ENCODE data around the gene LRRC25.
"Not testable (repeated sequence)": the region's sequence is repeated elsewhere in the genome, so short reads cannot be mapped to it uniquely, and the experiment has no call there.

Gene LRRC25

DNA sequence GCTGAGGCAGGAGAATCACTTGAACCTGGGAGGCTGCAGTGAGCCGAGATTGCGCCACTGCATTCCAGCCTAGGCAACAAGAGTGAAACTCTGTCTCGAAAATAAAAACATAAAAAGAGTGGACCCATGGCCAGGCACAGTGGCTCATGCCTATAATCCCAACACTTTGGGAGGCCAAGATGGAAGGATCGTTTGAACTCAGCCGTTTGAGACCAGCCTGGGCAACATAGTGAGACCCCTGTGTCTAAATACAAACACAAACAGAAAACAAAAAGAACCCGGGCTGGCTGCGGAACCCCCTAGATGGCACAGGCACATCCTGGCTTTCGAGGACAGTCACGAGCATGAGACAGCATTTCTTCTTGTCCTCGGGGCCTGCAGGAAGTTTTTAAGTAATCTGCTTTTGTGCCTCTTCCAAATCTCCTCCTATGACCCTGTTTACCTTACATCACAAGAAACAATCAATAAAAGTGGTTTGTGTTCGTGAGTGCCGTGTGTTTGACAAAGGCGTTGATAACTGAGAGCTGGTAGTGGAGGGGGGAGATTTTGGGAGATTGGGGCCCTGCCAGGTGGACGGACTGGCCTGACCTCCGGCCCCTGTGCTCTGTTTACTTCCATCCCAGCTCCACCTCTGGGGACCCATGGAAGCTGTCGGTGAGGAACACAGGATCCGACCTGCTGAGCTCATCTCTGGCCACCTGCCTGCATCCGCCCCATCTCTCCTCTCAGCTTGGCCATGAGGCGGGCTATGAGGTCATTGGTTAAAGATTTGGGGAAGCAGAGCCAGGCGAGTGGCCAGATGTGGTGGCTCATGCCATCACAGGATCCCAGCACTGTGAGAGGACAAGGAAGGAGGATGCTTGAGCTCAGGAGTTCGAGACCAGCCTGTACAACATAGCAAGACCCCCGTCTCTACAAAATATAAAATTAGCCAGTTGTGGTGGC is 17.3 kb downstream of the LRRC25 start:
- Histone ChIP-seq H3K4me3 (ENCODE audit: insufficient read depth, low read depth, low read length, poor library complexity, severe bottlenecking) (no peak overlapping the region), H3K4me1 (ENCODE audit: control insufficient read depth, insufficient read depth, low read length, poor library complexity, severe bottlenecking) (no peaks in the 10 kb centered on the region), H3K36me3 (ENCODE audit: control insufficient read depth, insufficient read depth, low read length) (no peaks in the 10 kb centered on the region), H3K27ac (ENCODE audit: insufficient read depth, low read length, poor library complexity, severe bottlenecking) (no peak overlapping the region), H3K27me3 (replicated peaks; ENCODE audit: control insufficient read depth, insufficient read depth, low read length, poor library complexity, severe bottlenecking) (no peaks in the 10 kb centered on the region), H3K9me3 (ENCODE audit: control insufficient read depth, low read length) (no peaks in the 10 kb centered on the region)
- DNase-seq: no peak

- Histone ChIP-seq H3K36me3 (ENCODE audit: control insufficient read depth, insufficient read depth, low read length) (no peaks in the 10 kb centered on the region), H3K9me3 (ENCODE audit: control insufficient read depth, low read length) (no peaks in the 10 kb centered on the region), H3K4me3 (ENCODE audit: insufficient read depth, low read depth, low read length, poor library complexity, severe bottlenecking) (no peak overlapping the region), H3K27ac (ENCODE audit: insufficient read depth, low read length, poor library complexity, severe bottlenecking) (no peak overlapping the region), H3K4me1 (ENCODE audit: control insufficient read depth, insufficient read depth, low read length, poor library complexity, severe bottlenecking) (no peaks in the 10 kb centered on the region), H3K27me3 (replicated peaks; ENCODE audit: control insufficient read depth, insufficient read depth, low read length, poor library complexity, severe bottlenecking) (no peaks in the 10 kb centered on the region)
- no peak for DNase-seq
Measured at GRCh38 chr19:18377026-18377425, 20.4 kb downstream of the LRRC25 start.

GRCh38 chr19:18373892-18374629 is 23.4 kb downstream of the LRRC25 start:
- peak in 1 of 3 donors; percentile 5 for DNase-seq
- no peak overlapping the region for H3K27ac ChIP-seq (ENCODE audit: insufficient read depth, low read length, poor library complexity, severe bottlenecking)
- H3K27me3 ChIP-seq (replicated peaks; ENCODE audit: control insufficient read depth, insufficient read depth, low read length, poor library complexity, severe bottlenecking): no peaks in the 10 kb centered on the region
- no peaks in the 10 kb centered on the region for H3K36me3 ChIP-seq (ENCODE audit: control insufficient read depth, insufficient read depth, low read length)
- H3K9me3 ChIP-seq (ENCODE audit: control insufficient read depth, low read length): no peaks in the 10 kb centered on the region
- H3K4me1 ChIP-seq (ENCODE audit: control insufficient read depth, insufficient read depth, low read length, poor library complexity, severe bottlenecking): no peaks in the 10 kb centered on the region
- H3K4me3 ChIP-seq (ENCODE audit: insufficient read depth, low read depth, low read length, poor library complexity, severe bottlenecking): no peak overlapping the region

- H3K4me1 ChIP-seq (ENCODE audit: control insufficient read depth, insufficient read depth, low read length, poor library complexity, severe bottlenecking): no peaks in the 10 kb centered on the region
- no peaks in the 10 kb centered on the region for H3K9me3 ChIP-seq (ENCODE audit: control insufficient read depth, low read length)
- no peak overlapping the region for H3K4me3 ChIP-seq (ENCODE audit: insufficient read depth, low read depth, low read length, poor library complexity, severe bottlenecking)
- no peaks in the 10 kb centered on the region for H3K36me3 ChIP-seq (ENCODE audit: control insufficient read depth, insufficient read depth, low read length)
- no peaks in the 10 kb centered on the region for H3K27me3 ChIP-seq (replicated peaks; ENCODE audit: control insufficient read depth, insufficient read depth, low read length, poor library complexity, severe bottlenecking)
- no peak overlapping the region for H3K27ac ChIP-seq (ENCODE audit: insufficient read depth, low read length, poor library complexity, severe bottlenecking)
- DNase-seq: no peak
Measured at GRCh38 chr19:18373407-18373891, 24.0 kb downstream of the LRRC25 start.

DNA sequence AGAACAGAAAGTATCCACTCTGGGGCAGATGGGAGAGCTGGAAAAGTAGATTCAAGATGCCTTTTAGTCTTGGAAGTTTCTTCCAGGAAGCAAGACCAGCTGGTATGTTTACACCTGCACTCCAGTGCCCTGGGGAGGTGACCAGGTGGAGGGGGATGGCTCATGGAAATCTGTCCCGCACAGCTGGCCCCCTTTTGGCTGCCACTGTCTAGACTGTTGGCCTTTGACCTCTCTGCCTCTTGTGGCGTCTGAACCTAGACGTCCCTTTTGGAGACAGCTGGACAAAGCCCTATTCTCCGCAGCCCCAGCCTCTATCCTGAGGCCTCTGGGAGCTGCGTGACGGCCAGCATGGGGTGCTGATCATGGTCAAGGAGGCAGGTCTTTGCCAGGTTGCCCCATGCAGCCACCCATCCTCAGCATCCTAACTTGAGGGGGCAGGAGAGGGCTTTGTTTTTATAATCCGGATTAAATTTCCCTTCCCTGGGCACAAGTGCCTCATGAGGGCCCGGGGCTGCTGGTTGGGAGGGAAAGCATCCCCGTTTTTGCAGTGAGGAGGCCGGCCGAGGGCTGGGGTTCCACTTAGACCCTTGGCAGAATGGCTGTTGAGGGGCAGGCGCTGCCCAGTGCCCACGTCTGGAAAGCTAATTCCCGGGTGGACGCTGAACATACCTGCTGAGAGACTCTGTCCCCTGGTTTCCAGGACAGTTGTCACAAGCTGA is 28.8 kb downstream of the LRRC25 start:
- Histone ChIP-seq H3K27ac (ENCODE audit: insufficient read depth, low read length, poor library complexity, severe bottlenecking) (no peak overlapping the region), H3K4me1 (ENCODE audit: control insufficient read depth, insufficient read depth, low read length, poor library complexity, severe bottlenecking) (no peaks in the 10 kb centered on the region), H3K9me3 (ENCODE audit: control insufficient read depth, low read length) (no peaks in the 10 kb centered on the region), H3K36me3 (ENCODE audit: control insufficient read depth, insufficient read depth, low read length) (peaks cover 4% of the 10 kb centered on the region), H3K27me3 (replicated peaks; ENCODE audit: control insufficient read depth, insufficient read depth, low read length, poor library complexity, severe bottlenecking) (no peaks in the 10 kb centered on the region), H3K4me3 (ENCODE audit: insufficient read depth, low read depth, low read length, poor library complexity, severe bottlenecking) (no peak overlapping the region)
- no peak for DNase-seq

DNA sequence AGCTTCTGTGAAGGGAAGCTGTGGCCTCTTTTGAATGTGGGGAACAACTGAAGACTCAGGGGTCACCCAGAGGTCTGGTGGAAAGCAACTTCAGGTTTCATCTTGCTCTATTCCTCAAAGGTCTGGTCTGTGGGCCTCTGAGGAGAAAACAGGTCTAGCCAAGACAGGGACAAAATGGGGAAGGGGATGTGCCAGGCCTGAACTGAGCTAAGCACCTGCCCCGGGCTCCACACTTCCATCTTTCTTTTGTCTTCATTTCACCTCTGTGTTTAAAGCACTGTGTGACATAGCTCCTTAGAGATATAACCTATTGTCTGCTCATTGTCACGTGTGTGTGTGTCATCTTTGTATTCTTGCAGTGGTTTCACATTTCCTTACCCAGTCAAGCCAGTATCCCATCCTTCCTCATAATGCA is 31.4 kb downstream of the LRRC25 start:
- H3K4me3 ChIP-seq (ENCODE audit: insufficient read depth, low read depth, low read length, poor library complexity, severe bottlenecking): no peak overlapping the region
- H3K27ac ChIP-seq (ENCODE audit: insufficient read depth, low read length, poor library complexity, severe bottlenecking): no peak overlapping the region
- no peaks in the 10 kb centered on the region for H3K27me3 ChIP-seq (replicated peaks; ENCODE audit: control insufficient read depth, insufficient read depth, low read length, poor library complexity, severe bottlenecking)
- DNase-seq: no peak
- H3K4me1 ChIP-seq (ENCODE audit: control insufficient read depth, insufficient read depth, low read length, poor library complexity, severe bottlenecking): no peaks in the 10 kb centered on the region
- no peaks in the 10 kb centered on the region for H3K9me3 ChIP-seq (ENCODE audit: control insufficient read depth, low read length)
- H3K36me3 ChIP-seq (ENCODE audit: control insufficient read depth, insufficient read depth, low read length): peaks cover 15% of the 10 kb centered on the region

- DNase-seq: no peak
- no peak overlapping the region for H3K27ac ChIP-seq (ENCODE audit: insufficient read depth, low read length, poor library complexity, severe bottlenecking)
- peaks cover 16% of the 10 kb centered on the region for H3K36me3 ChIP-seq (ENCODE audit: control insufficient read depth, insufficient read depth, low read length)
- no peaks in the 10 kb centered on the region for H3K9me3 ChIP-seq (ENCODE audit: control insufficient read depth, low read length)
- no peaks in the 10 kb centered on the region for H3K27me3 ChIP-seq (replicated peaks; ENCODE audit: control insufficient read depth, insufficient read depth, low read length, poor library complexity, severe bottlenecking)
- no peak overlapping the region for H3K4me3 ChIP-seq (ENCODE audit: insufficient read depth, low read depth, low read length, poor library complexity, severe bottlenecking)
- no peaks in the 10 kb centered on the region for H3K4me1 ChIP-seq (ENCODE audit: control insufficient read depth, insufficient read depth, low read length, poor library complexity, severe bottlenecking)
Measured at GRCh38 chr19:18364826-18365528, 32.4 kb downstream of the LRRC25 start.

- H3K4me3 ChIP-seq (ENCODE audit: insufficient read depth, low read depth, low read length, poor library complexity, severe bottlenecking); DNase-seq; H3K27ac ChIP-seq (ENCODE audit: insufficient read depth, low read length, poor library complexity, severe bottlenecking): not testable (repeated sequence)
Measured at GRCh38 chr19:18364277-18364825, 33.1 kb downstream of the LRRC25 start.

DNA sequence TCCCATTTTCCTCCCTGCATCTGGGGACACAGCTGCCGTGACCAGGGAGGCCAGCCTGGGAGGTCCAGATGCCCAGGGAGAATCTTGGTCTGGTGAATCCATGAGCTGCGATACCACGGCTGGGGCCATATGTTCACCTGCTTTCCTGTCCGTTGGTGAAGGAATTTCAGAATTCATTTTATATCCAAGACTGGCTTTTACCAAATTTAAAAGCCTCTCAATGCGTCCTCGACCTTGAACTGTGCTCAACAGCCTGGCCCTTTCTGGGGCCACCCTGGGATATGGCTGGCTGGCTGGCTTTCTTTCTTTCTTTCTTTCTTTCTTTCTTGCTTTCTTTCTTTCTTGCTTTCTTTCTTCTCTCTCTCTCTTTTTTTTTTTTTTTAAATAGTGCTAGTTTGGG is 33.6 kb downstream of the LRRC25 start:
- no peak for DNase-seq
- Histone ChIP-seq H3K36me3 (ENCODE audit: control insufficient read depth, insufficient read depth, low read length) (peaks cover 19% of the 10 kb centered on the region), H3K27me3 (replicated peaks; ENCODE audit: control insufficient read depth, insufficient read depth, low read length, poor library complexity, severe bottlenecking) (no peaks in the 10 kb centered on the region), H3K4me1 (ENCODE audit: control insufficient read depth, insufficient read depth, low read length, poor library complexity, severe bottlenecking) (no peaks in the 10 kb centered on the region), H3K9me3 (ENCODE audit: control insufficient read depth, low read length) (no peaks in the 10 kb centered on the region), H3K4me3 (ENCODE audit: insufficient read depth, low read depth, low read length, poor library complexity, severe bottlenecking) (no peak overlapping the region), H3K27ac (ENCODE audit: insufficient read depth, low read length, poor library complexity, severe bottlenecking) (no peak overlapping the region)

More at GRCh38 chr19:18364277-18364825, 33.1 kb downstream of the LRRC25 start:
- H3K9me3 ChIP-seq (ENCODE audit: control insufficient read depth, low read length); H3K4me1 ChIP-seq (ENCODE audit: control insufficient read depth, insufficient read depth, low read length, poor library complexity, severe bottlenecking); H3K27me3 ChIP-seq (replicated peaks; ENCODE audit: control insufficient read depth, insufficient read depth, low read length, poor library complexity, severe bottlenecking): not testable (repeated sequence)
- peaks cover 19% of the 10 kb centered on the region for H3K36me3 ChIP-seq (ENCODE audit: control insufficient read depth, insufficient read depth, low read length)
